ENCODE data around the gene SNAPC4. TPM values are rescaled to one million over a fixed set of nuclear protein-coding genes. Genes with fewer than 3 reads are reported as not detected.

SNAPC4 gene, protein sequence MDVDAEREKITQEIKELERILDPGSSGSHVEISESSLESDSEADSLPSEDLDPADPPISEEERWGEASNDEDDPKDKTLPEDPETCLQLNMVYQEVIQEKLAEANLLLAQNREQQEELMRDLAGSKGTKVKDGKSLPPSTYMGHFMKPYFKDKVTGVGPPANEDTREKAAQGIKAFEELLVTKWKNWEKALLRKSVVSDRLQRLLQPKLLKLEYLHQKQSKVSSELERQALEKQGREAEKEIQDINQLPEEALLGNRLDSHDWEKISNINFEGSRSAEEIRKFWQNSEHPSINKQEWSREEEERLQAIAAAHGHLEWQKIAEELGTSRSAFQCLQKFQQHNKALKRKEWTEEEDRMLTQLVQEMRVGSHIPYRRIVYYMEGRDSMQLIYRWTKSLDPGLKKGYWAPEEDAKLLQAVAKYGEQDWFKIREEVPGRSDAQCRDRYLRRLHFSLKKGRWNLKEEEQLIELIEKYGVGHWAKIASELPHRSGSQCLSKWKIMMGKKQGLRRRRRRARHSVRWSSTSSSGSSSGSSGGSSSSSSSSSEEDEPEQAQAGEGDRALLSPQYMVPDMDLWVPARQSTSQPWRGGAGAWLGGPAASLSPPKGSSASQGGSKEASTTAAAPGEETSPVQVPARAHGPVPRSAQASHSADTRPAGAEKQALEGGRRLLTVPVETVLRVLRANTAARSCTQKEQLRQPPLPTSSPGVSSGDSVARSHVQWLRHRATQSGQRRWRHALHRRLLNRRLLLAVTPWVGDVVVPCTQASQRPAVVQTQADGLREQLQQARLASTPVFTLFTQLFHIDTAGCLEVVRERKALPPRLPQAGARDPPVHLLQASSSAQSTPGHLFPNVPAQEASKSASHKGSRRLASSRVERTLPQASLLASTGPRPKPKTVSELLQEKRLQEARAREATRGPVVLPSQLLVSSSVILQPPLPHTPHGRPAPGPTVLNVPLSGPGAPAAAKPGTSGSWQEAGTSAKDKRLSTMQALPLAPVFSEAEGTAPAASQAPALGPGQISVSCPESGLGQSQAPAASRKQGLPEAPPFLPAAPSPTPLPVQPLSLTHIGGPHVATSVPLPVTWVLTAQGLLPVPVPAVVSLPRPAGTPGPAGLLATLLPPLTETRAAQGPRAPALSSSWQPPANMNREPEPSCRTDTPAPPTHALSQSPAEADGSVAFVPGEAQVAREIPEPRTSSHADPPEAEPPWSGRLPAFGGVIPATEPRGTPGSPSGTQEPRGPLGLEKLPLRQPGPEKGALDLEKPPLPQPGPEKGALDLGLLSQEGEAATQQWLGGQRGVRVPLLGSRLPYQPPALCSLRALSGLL (N-terminal part only)
- 1 to 10 TPM; 4.6 to 6.4 (median 5.2) TPM for polyA plus RNA-seq (ENCODE audit: insufficient read length in 10 of 10)
- long read RNA-seq, donor 1 = 0 reads
- long read RNA-seq, donor 2 = 0 reads
- long read RNA-seq, donor 3 = 0 reads
- long read RNA-seq, donor 4 = 0 reads
- long read RNA-seq, donor 5 = 0 reads
- long read RNA-seq, donor 6, partial matches to known transcripts = 5 of 5 reads
- long read RNA-seq, donor 6, other reads (novel, unspliced or antisense) = 0 of 5 reads
- long read RNA-seq, donor 7 = 0 reads
- long read RNA-seq, donor 8 = 0 reads
- long read RNA-seq, donor 9 = 0 reads

DNA sequence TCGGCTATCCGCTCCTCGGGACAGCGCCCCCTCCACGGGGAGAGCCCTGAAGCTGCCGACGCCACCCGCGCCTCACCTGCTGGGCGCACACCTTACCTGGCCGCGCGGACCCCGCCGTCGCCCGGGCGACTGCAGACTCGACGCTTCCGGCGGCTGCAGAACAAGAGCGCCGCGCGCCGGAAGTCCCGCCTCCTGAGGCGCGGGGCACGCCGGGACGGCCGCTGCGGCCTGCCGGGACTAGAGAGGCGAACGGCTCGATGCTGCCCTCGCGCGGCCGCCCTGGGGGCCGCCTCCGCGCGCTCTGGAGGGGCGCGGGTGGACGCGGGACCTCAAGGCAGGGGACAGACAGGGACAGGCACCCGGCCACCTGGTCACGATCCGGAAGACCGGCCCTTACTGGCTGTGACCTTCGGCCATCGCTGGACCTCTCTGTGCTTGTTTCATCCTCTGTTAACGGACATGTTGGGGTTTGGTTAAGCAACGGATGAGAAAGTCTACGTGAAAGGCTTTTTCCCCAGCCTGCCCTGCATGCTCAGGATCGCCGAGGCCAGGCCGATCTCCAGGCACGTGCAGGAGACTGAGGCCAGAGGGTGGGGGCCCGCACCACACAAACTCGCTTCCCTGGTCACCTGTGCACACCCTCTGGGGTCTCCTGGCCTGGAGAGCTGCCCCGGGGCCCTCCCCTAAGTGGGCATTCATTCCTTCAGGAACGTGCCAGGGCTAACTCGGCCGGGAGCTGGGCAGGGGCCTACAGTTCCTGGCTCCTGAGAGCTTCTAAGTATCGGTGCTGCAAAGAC, at the start of gene SNAPC4:
Gene SNAPC4, minus strand, starts transcription at position 133 of the 797 bp plus-strand sequence. CDS start 1,742 bp downstream, outside the sequence.
- DNase-seq = peak; percentile 85 to 95 (median 92)

GRCh38 chr9:136448655-136449054, 48.7 kb upstream of the SNAPC4 start:
- no peak for DNase-seq

- no peak for DNase-seq
Measured at GRCh38 chr9:136447173-136447778, 47.3 kb upstream of the SNAPC4 start.

- no peak for DNase-seq
Measured at GRCh38 chr9:136445799-136446198, 45.8 kb upstream of the SNAPC4 start.

GRCh38 chr9:136444102-136444501, 44.1 kb upstream of the SNAPC4 start:
- no peak for DNase-seq

- no peak for DNase-seq
Measured at GRCh38 chr9:136443687-136444086, 43.7 kb upstream of the SNAPC4 start.

- DNase-seq = no peak
Measured at GRCh38 chr9:136443087-136443486, 43.1 kb upstream of the SNAPC4 start.

GRCh38 chr9:136442265-136442664, 42.3 kb upstream of the SNAPC4 start:
- no peak for DNase-seq

- DNase-seq = no peak
Measured at GRCh38 chr9:136441681-136442245, 41.8 kb upstream of the SNAPC4 start.

- DNase-seq = no peak
Measured at GRCh38 chr9:136441191-136441680, 41.3 kb upstream of the SNAPC4 start.

DNA sequence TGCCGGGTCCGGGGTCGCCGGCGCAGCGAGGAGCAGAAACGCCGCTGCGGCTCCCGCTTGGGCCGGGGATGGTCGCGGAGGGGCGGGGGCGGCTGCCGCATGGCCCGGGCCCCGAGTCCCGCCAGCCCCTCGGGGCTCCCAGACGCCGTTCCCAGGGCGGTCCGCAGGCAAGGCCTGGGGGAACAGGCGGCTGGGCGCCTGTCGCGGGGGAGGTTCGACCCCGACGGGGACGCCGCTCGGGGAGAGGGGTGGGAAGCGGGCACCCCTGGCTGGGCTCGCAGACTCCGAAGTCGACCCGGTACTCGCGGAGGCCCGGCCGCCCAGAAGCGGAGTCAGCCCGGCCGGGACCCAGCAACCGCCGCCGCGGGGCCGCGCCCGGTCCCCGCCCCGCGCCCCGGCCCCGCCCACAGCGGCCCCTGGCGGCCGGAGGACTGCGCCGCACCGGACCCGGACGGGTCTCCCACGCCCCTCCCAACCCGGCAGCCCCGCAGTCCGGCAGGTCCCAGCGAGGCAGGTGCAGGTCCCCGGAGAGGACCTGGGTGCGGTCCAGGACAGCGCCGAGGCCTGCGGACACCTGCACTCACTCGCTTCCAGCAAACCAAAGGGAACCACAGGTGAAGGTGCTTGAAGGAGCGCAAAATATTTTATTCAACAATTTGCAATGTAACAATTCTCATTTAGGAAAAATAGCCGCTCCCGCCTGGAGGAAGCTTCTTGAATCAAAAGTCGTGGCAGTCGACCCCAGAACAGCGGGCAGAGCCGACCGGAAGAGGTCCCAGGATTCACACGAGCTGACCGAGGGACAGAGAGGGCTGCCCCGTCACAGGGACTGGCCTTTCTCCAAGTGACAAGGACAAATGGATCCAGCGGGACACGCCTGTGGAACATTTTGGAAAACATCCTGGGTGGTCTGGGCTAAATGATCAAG, 39.8 kb upstream of the SNAPC4 start, which contains the start of gene INPP5E:
Gene INPP5E, minus strand, starts transcription at position 365 of the 928 bp plus-strand sequence. CDS start 426 bp downstream, outside the sequence.
- DNase-seq = peak; percentile 70 to 90 (median 83)

- DNase-seq = peak in 2 of 3 donors; percentile 19 to 55
Measured at GRCh38 chr9:136438548-136439480, 38.8 kb upstream of the SNAPC4 start.

GRCh38 chr9:136437839-136438547, 38.0 kb upstream of the SNAPC4 start:
- DNase-seq = no peak

- DNase-seq = peak in 2 of 3 donors; percentile 38 to 72
Measured at GRCh38 chr9:136437430-136437829, 37.5 kb upstream of the SNAPC4 start.

GRCh38 chr9:136436055-136436634, 36.2 kb upstream of the SNAPC4 start:
- no peak for DNase-seq
